T-helper 22 cell (primary cell): ENCODE measurements around the gene NOX1.
"Not testable (repeated sequence)": the region's sequence is repeated elsewhere in the genome, so short reads cannot be mapped to it uniquely, and the experiment has no call there.

Experiments used
- DNase-seq: peaks from one replicate; pipeline ENCODE4 v3.0.0-alpha.2; 2020; ENCODE audit warnings: low read depth

Gene NOX1

DNA sequence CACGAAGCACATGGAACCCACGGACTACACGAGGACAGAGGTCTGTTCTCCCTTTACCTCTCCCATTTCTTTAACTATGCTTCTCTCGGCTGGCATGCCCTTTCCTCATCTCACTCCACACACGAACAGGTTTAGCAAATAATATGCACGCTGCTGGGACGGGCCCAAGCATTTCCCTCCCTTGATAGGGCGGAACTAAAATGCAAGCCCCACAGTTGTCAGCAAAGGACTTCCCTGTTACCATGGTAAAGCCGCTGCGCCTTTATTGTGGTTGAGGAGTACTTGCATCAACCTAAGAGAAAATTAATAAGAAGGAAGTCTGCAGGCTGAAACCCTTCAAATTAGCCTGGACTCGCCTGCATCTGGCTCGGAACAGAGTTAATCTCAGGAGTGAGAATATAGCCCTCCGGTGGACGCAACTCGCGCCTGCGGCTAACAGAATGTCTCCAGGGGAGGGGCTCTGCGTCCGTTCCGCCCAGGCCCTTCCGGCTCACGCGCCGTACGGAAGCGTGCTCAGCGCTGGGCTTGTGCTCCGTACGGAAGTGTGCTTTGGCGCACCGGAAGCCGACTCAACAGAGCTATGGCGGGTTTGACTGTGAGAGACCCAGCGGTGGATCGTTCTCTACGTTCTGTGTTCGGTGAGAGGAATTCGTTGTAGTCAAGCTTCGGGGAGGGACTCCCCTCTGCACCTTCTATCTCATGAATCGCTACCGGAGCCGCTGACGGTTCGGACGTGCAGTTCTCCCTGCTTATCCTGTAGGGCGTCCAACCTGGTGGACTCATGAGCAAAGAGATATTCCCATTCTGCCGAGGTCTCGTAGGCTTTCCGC is 54.1 kb downstream of the NOX1 start, which contains the start of gene CSTF2:
Gene CSTF2 (plus strand): TSS at position 555 of the 830 bp plus-strand sequence. CDS start 26 bp downstream, at position 581.
- peak; percentile 63 for DNase-seq

GRCh38 chrX:100819534-100819836 is 54.7 kb downstream of the NOX1 start:
- DNase-seq = no peak

GRCh38 chrX:100817340-100817739 is 56.8 kb downstream of the NOX1 start:
- no peak for DNase-seq

- no peak for DNase-seq
Measured at GRCh38 chrX:100812216-100813158, 61.7 kb downstream of the NOX1 start.

DNA sequence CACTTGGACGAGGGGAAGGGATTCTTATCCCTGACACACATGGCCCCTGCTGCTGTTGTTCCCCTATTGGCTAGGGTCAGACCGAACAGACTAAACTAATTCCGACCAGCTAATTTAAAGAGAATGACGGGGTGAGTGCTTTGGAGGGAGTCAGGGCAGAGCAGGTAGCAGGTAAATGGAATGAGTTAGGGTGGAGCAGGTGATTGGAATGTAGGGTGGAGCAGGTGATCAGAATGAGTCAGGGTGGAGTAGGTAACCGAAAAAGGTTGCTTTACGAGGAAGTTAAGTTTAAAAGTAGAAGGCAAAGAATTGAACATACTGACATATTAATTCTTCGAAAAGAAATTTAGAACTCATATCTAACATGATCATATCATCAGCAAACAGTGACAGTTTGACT is 65.9 kb downstream of the NOX1 start:
- not testable (repeated sequence) for DNase-seq

DNA sequence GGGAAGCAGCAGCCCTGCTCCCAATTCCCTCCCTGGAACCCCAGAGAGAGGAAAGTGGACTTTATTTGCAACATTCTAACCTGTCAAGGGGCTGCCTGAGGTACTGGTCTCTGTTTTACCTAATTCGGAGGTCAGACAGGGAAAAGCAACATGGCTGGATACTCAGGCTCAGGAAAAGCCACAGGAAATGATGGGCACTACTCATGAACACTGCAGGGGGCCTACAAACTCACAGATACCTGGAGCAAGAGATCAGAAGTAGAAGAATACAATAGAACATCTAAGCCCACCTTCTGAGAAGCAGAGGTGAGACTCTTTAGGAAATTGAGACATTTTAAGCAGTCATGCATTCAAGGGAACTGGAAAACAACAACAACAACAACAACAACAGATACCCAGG is 69.4 kb downstream of the NOX1 start:
- DNase-seq = no peak

DNA sequence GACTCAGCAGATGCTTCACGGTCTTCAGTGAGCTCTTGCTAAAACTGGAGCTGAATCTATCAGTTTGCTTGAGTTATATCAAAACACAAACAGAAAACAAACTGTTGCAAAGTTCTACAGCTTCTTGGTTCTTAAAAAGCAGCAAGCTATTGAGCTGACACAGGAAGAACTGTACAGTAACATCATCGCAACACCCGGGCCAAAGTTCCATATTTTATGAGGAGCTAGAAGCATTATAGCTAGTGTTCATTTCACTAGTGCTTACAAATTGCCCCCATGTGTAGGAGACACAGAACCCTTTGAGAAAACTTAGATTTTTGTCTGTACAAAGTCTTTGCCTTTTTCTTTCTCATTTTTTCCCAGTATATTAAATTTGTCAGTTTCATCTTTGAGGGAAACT is 71.3 kb downstream of the NOX1 start:
- no peak for DNase-seq

GRCh38 chrX:100798484-100799214 is 75.5 kb downstream of the NOX1 start:
- DNase-seq = no peak

DNA sequence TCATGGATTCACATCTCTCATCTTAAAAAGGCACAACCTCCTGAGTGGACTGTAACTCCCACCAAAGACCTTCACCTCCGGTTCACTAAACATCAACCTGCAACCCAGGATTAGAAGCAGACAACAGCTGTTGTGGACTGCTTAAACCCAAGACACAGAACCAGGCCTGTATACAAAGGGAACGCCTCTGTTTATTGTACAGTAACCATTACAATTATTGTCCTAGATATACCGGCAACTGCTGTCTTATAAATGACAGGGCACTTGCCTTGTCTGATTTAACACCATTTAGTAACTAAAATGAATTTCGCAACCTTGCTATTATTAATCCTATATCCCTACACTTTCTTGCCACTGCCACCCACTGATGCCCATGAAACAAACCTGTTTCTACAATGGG is 76.8 kb downstream of the NOX1 start:
- DNase-seq = no peak

DNA sequence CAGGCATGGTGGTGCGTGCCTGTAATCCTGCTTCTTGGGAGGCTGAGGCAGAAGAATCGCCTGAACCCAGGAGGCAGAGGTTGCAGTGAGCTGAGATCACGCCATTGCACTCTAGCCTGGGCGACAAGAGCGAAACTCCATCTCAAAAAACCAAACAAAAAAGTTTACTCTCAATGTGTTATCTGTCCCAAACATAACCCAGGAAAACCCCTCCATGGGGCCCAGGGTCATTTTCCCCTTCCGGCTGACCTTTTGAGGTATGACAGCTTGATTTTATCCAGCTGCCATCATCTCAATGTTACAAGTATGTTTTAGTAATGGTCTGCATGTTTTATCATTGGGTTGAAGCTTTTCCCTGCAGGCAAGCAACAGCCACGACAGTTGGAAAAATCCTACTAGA is 77.8 kb downstream of the NOX1 start:
- DNase-seq = not testable (repeated sequence)
